H1 (cell line): ENCODE measurements around the gene OR2T12. TPM values are rescaled to one million over a fixed set of nuclear protein-coding genes. Genes with fewer than 3 reads are reported as not detected.

Experiments
- CTCF ChIA-PET: fragments of 300-600 bp; sonication (Branson Sonifier 250); formaldehyde crosslinking; loops from one replicate; lab custom pipeline; 2021; ENCODE audit not compliant: partially characterized antibody; lab: Charles Lee
- POLR2A ChIA-PET: fragments of 300-600 bp; sonication (Branson Sonifier 250); formaldehyde crosslinking; loops from one replicate; lab custom pipeline; 2021; ENCODE audit warnings: inconsistent platforms; ENCODE audit not compliant: partially characterized antibody; lab: Charles Lee
- DNase-seq, 2 experiments: peaks; one replicate each; pipeline versions ENCODE4 v3.0.0 to v3.0.0-alpha.2; 2010 to 2022; ENCODE audit warnings: low spot score in 2 of 2, low read depth in 1 of 2, mixed read lengths in 1 of 2
- FAIRE-seq: peaks from 2 replicates; lab custom pipeline; 2011; peaks lifted over from hg19 to GRCh38; lab: Jason Lieb, UNC
- H2AFZ ChIP-seq: 2 replicates; pipeline ENCODE4 v1.8.1; 2012; ENCODE audit warnings: low read length, inconsistent platforms
- H2AK5ac ChIP-seq: 2 replicates; pipeline ENCODE4 v1.6.1; 2013; ENCODE audit warnings: low read depth, low read length
- H2BK120ac ChIP-seq: replicated peaks from 2 replicates; pipeline ENCODE3; 2013; ENCODE audit warnings: low read depth, low read length, inconsistent platforms
- H2BK12ac ChIP-seq: 2 replicates; pipeline ENCODE4 v1.6.1; 2013; ENCODE audit warnings: low read depth, low read length
- H2BK15ac ChIP-seq: 2 replicates; pipeline ENCODE4 v1.6.1; 2013; ENCODE audit warnings: low read length
- H2BK20ac ChIP-seq: 2 replicates; pipeline ENCODE4 v1.6.1; 2013; ENCODE audit warnings: low read length
- H2BK5ac ChIP-seq: 2 replicates; pipeline ENCODE4 v1.6.1; 2013; ENCODE audit warnings: low read depth, low read length
- H3K14ac ChIP-seq: 2 replicates; pipeline ENCODE4 v1.6.1; 2013; ENCODE audit warnings: inconsistent platforms; ENCODE audit not compliant: insufficient read length
- H3K18ac ChIP-seq: 2 replicates; pipeline ENCODE4 v1.6.1; 2013; ENCODE audit warnings: low read length; ENCODE audit errors: extremely low read depth
- H3K23ac ChIP-seq: 2 replicates; pipeline ENCODE4 v1.6.1; 2013; ENCODE audit warnings: inconsistent platforms; ENCODE audit not compliant: insufficient read length
- H3K23me2 ChIP-seq: 2 replicates; pipeline ENCODE4 v1.6.1; 2013; ENCODE audit warnings: low read depth, low read length
- H3K27ac ChIP-seq: 2 replicates; pipeline ENCODE4 v1.6.1; 2011; ENCODE audit warnings: low read depth, low read length, inconsistent platforms
- H3K27me3 ChIP-seq, 4 experiments: replicated peaks in 1 of 4; 1 replicate in 1 of 4; 2 replicates in 3 of 4; pipeline versions ENCODE4 v1.6.1 to v1.8.1; 2011 to 2013; ENCODE audit warnings: low read length in 3 of 4, mild to moderate bottlenecking in 3 of 4, inconsistent platforms in 2 of 4, mixed read lengths in 2 of 4, moderate library complexity in 1 of 4; ENCODE audit not compliant: control insufficient read depth in 3 of 4, insufficient read depth in 3 of 4; ENCODE audit errors: extremely low read depth in 1 of 4
- H3K36me3 ChIP-seq, 4 experiments: 2 replicates each; pipeline versions ENCODE4 v1.6.1 to v1.8.1; 2011 to 2013; ENCODE audit warnings: mild to moderate bottlenecking in 4 of 4, low read length in 3 of 4, moderate library complexity in 2 of 4, control low read depth in 1 of 4, inconsistent platforms in 1 of 4; ENCODE audit not compliant: insufficient read depth in 4 of 4, control insufficient read depth in 2 of 4
- H3K4ac ChIP-seq: replicated peaks from 2 replicates; pipeline ENCODE3; 2013; ENCODE audit warnings: low read length, low read depth, mixed read lengths, inconsistent platforms; ENCODE audit not compliant: insufficient read length
- H3K4me1 ChIP-seq, 4 experiments: replicated peaks in 1 of 4; 1 replicate in 1 of 4; 2 replicates in 3 of 4; pipeline versions ENCODE4 v1.6.1 to v1.8.1; 2011 to 2013; ENCODE audit warnings: low read length in 3 of 4, inconsistent platforms in 2 of 4, mixed read lengths in 1 of 4; ENCODE audit not compliant: insufficient read depth in 4 of 4, control insufficient read depth in 3 of 4
- H3K4me2 ChIP-seq, 2 experiments: 2 replicates each; pipeline versions ENCODE4 v1.6.1 to v1.8.1; 2011 to 2013; ENCODE audit warnings: low read depth in 2 of 2, low read length in 2 of 2, control low read depth in 1 of 2, inconsistent platforms in 1 of 2, mild to moderate bottlenecking in 1 of 2; ENCODE audit not compliant: insufficient read depth in 1 of 2
- H3K4me3 ChIP-seq, 4 experiments: fragments of 200-600, 300-600 bp in 1 of 4; sonication (generic), shearing (Covaris generic), sonication (Bioruptor Twin) in 1 of 4; 2 replicates each; pipeline versions ENCODE4 v1.5.1 to v1.8.1; 2011 to 2016; ENCODE audit warnings: low read length in 4 of 4, low read depth in 3 of 4, control low read depth in 2 of 4, inconsistent platforms in 2 of 4, mild to moderate bottlenecking in 2 of 4, mixed read lengths in 1 of 4, moderate library complexity in 1 of 4; ENCODE audit not compliant: insufficient read depth in 2 of 4; ENCODE audit errors: extremely low read depth in 1 of 4
- H3K56ac ChIP-seq: replicated peaks from 2 replicates; pipeline ENCODE3; 2013; ENCODE audit warnings: low read depth, mild to moderate bottlenecking, mixed read lengths, low read length, inconsistent platforms; ENCODE audit not compliant: insufficient read length
- H3K79me1 ChIP-seq: 2 replicates; pipeline ENCODE4 v1.6.1; 2013; ENCODE audit warnings: low read depth, low read length, control low read depth
- H3K79me2 ChIP-seq, 2 experiments: 2 replicates each; pipeline versions ENCODE4 v1.6.1 to v1.8.1; 2012 to 2013; ENCODE audit warnings: low read length in 2 of 2, mild to moderate bottlenecking in 2 of 2, inconsistent platforms in 1 of 2; ENCODE audit not compliant: insufficient read depth in 2 of 2, control insufficient read depth in 1 of 2
- H3K9ac ChIP-seq, 4 experiments: replicated peaks in 1 of 4; 1 replicate in 1 of 4; 2 replicates in 3 of 4; pipeline versions ENCODE4 v1.6.1 to v1.8.1; 2011 to 2013; ENCODE audit warnings: low read depth in 3 of 4, low read length in 3 of 4, control low read depth in 2 of 4, mild to moderate bottlenecking in 2 of 4, moderate library complexity in 2 of 4, inconsistent platforms in 1 of 4; ENCODE audit errors: extremely low read depth in 1 of 4
- H3K9me3 ChIP-seq, 2 experiments: 2 replicates each; pipeline versions ENCODE4 v1.6.1 to v1.8.1; 2012 to 2013; ENCODE audit warnings: mild to moderate bottlenecking in 2 of 2, moderate library complexity in 2 of 2, control low read depth in 1 of 2, inconsistent platforms in 1 of 2, low read depth in 1 of 2, low read length in 1 of 2, mixed read lengths in 1 of 2; ENCODE audit not compliant: insufficient read depth in 2 of 2
- H4K20me1 ChIP-seq, 2 experiments: replicated peaks in 1 of 2; 2 replicates each; pipeline versions ENCODE3 to v1.8.1; 2011 to 2013; ENCODE audit warnings: inconsistent platforms in 2 of 2, low read length in 2 of 2, mild to moderate bottlenecking in 1 of 2; ENCODE audit not compliant: insufficient read depth in 2 of 2, control insufficient read depth in 1 of 2
- H4K5ac ChIP-seq: 2 replicates; pipeline ENCODE4 v1.6.1; 2013; ENCODE audit warnings: low read length, low read depth, mixed read lengths, inconsistent platforms; ENCODE audit not compliant: insufficient read length
- H4K8ac ChIP-seq: 2 replicates; pipeline ENCODE4 v1.8.0; 2013; ENCODE audit warnings: mild to moderate bottlenecking, moderate library complexity, low read length, inconsistent platforms; ENCODE audit not compliant: insufficient read depth; ENCODE audit errors: extremely low read depth
- H4K91ac ChIP-seq: replicated peaks from 2 replicates; pipeline ENCODE3; 2013; ENCODE audit warnings: low read length, mixed read lengths, inconsistent platforms; ENCODE audit not compliant: insufficient read length
- BRCA1 ChIP-seq: IDR thresholded peaks from 2 replicates; pipeline ENCODE4 v1.6.1; 2012; ENCODE audit warnings: low read depth, low read length, improper control_type of control experiment
- CBX8 ChIP-seq: fragments of 300-800, 300-1000 bp; sonication (generic); IDR thresholded peaks from 2 replicates; pipeline ENCODE4 v1.7.1; 2016; ENCODE audit warnings: low read depth, low read length, borderline replicate concordance
- KDM1A ChIP-seq: fragments of 200-600, 300-600 bp; sonication (generic); IDR thresholded peaks from 2 replicates; pipeline ENCODE4 v1.7.1; 2016; ENCODE audit warnings: mild to moderate bottlenecking, low read length, borderline replicate concordance
- MAX ChIP-seq: IDR thresholded peaks from 2 replicates; pipeline ENCODE4 v1.6.1; 2012; ENCODE audit warnings: inconsistent platforms
- POLR2A ChIP-seq, 2 experiments: IDR thresholded peaks; 1 replicate in 1 of 2; 2 replicates in 1 of 2; pipeline ENCODE4 v1.6.1; 2011; ENCODE audit warnings: low read depth in 2 of 2, low read length in 2 of 2, mild to moderate bottlenecking in 2 of 2; ENCODE audit errors: control extremely low read depth in 1 of 2
- RXRA ChIP-seq: IDR thresholded peaks from 2 replicates; pipeline ENCODE4 v1.6.1; 2011; ENCODE audit warnings: low read depth, mild to moderate bottlenecking, low read length, moderate library complexity; ENCODE audit not compliant: insufficient read depth
- SIX5 ChIP-seq: IDR thresholded peaks from 2 replicates; pipeline ENCODE4 v1.6.1; 2011; ENCODE audit warnings: mild to moderate bottlenecking, low read depth, low read length
- TAF7 ChIP-seq: optimal IDR thresholded peaks from 2 replicates; pipeline ENCODE3; 2011; ENCODE audit warnings: low read depth, mild to moderate bottlenecking, inconsistent platforms, low read length, moderate library complexity, borderline replicate concordance
- TEAD4 ChIP-seq: IDR thresholded peaks from 2 replicates; pipeline ENCODE4 v1.6.1; 2012; ENCODE audit warnings: low read depth, low read length, inconsistent platforms, mixed read lengths
- whole genome bisulfite sequencing, 2 experiments: shearing (Covaris generic) in 1 of 2; methylation state at CpG; one replicate each; pipeline versions ENCODE4 v1.1.6 to v1.1.7; 2013 to 2015; ENCODE audit warnings: low lambda C conversion rate in 2 of 2, mixed read lengths in 2 of 2, inconsistent platforms in 1 of 2, low coverage in 1 of 2, missing lambda C conversion rate in 1 of 2; ENCODE audit not compliant: insufficient replicate concordance in 2 of 2, insufficient coverage in 1 of 2, insufficient read length in 1 of 2; ENCODE audit errors: extremely low coverage in 1 of 2, missing lambda C conversion rate in 1 of 2; 5-methylcytosine and 5-hydroxymethylcytosine counted together
- polyA plus RNA-seq, 7 experiments: library from polyadenylated mRNA; depleted of rRNA in 3 of 7; stranded (reverse) in 5 of 7; unstranded in 2 of 7; fragments of >200 nt in 5 of 7; fragments of 200-250 nt in 2 of 7; gene quantifications; 1 replicate in 5 of 7; 2 replicates in 1 of 7; 4 replicates in 1 of 7; pipeline versions ENCODE4 v1.2.1 to v1.2.3, GENCODE V29; 2011 to 2013; ENCODE audit warnings: missing spikeins in 2 of 7, mixed read lengths in 2 of 7
- total RNA-seq: library from RNA; stranded (reverse); fragmentation: NEBNext Ultra II Directional; extraction: Animal tissue kit (Norgen Biotek cat#: 25700); gene quantifications from 2 replicates; pipeline ENCODE4 v1.2.1, GENCODE V29; 2021

OR2T12 gene
- total and polyA plus RNA-seq, 2 of the 8 experiments (the other 6 are each of a cell fraction or from before 2014, with no cell fraction given) = not detected

GRCh38 chr1:248348475-248348874 is 45.3 kb upstream of the OR2T12 start, which contains the start of gene OR14C36:
OR14C36 (plus strand) TSS chr1:248348775; CDS start chr1:248348775, 0 bp downstream.
- H3K4me3 ChIP-seq = no peak within 1 kb of the TSS
- no peak within 1 kb of the TSS for H2BK20ac ChIP-seq
- H4K20me1 ChIP-seq = no peaks in the 10 kb centered on the region
- no peak within 1 kb of the TSS for H3K14ac ChIP-seq
- no peak within 1 kb of the TSS for H2AK5ac ChIP-seq
- no peak within 1 kb of the TSS for H4K5ac ChIP-seq
- H3K23ac ChIP-seq = no peak within 1 kb of the TSS
- H2BK5ac ChIP-seq = no peak within 1 kb of the TSS
- H3K4ac ChIP-seq = no peak within 1 kb of the TSS
- no peak within 1 kb of the TSS for H3K9ac ChIP-seq
- no peak for DNase-seq
- CTCF ChIA-PET = no interaction called here
- H3K56ac ChIP-seq = no peak within 1 kb of the TSS
- no peak within 1 kb of the TSS for H4K8ac ChIP-seq
- no peak within 1 kb of the TSS for H2BK15ac ChIP-seq
- no peak within 1 kb of the TSS for H2BK120ac ChIP-seq
- no peak within 1 kb of the TSS for H2BK12ac ChIP-seq
- no peaks in the 10 kb centered on the region for H3K79me2 ChIP-seq
- no peak within 1 kb of the TSS for H3K27ac ChIP-seq
- H2AFZ ChIP-seq = no peak within 1 kb of the TSS
- TF ChIP-seq TEAD4 = no peak
- TF ChIP-seq BRCA1 = no peak
- TF ChIP-seq TAF7 = no peak
- TF ChIP-seq MAX = no peak
- no peak for TF ChIP-seq CBX8
- no peak for TF ChIP-seq RXRA
- no peak for TF ChIP-seq SIX5
- TF ChIP-seq POLR2A (IDR thresholded peaks at IDR 0.05; ENCODE audit: control extremely low read depth in 1 of 2, low read depth in 2 of 2, low read length in 2 of 2) = no peak
- no peak for TF ChIP-seq KDM1A
- no peaks in the 10 kb centered on the region; a peak in 1 of 7 replicates for H3K27me3 ChIP-seq
- no peak within 1 kb of the TSS for H3K4me2 ChIP-seq
- POLR2A ChIA-PET = no interaction called here
- H3K23me2 ChIP-seq = no peaks in the 10 kb centered on the region
- no peaks in the 10 kb centered on the region for H3K36me3 ChIP-seq
- FAIRE-seq = no peak
- no peak within 1 kb of the TSS for H3K18ac ChIP-seq
- peaks cover 44 to 57% of the 10 kb centered on the region in 2 experiments for H3K9me3 ChIP-seq
- H3K4me1 ChIP-seq = no peaks in the 10 kb centered on the region
- no peak within 1 kb of the TSS for H4K91ac ChIP-seq
- H3K79me1 ChIP-seq = no peaks in the 10 kb centered on the region
- 83% methylated on average over 4 of the region's 4 CpGs; no CpG with 5 or more reads in 1 of the 2 experiments for WGBS, 2 experiments
